A172 (cell line): Measurements from ENCODE around the gene YARS1. TPM values are rescaled to one million over a fixed set of nuclear protein-coding genes. Genes with fewer than 3 reads are reported as not detected.

Experiments
- DNase-seq: peaks from one replicate; pipeline ENCODE4 v3.0.0-alpha.2; 2015; ENCODE audit warnings: low spot score
- total RNA-seq: library from RNA; depleted of rRNA; stranded (reverse); fragments of >200 nt; shearing (Covaris generic); gene quantifications from 2 replicates; pipeline ENCODE4 v1.2.3, GENCODE V29; 2014; rRNA removed

Gene YARS1
- total RNA-seq, 1 experiment from 2014 or later = 79.1 TPM

DNA sequence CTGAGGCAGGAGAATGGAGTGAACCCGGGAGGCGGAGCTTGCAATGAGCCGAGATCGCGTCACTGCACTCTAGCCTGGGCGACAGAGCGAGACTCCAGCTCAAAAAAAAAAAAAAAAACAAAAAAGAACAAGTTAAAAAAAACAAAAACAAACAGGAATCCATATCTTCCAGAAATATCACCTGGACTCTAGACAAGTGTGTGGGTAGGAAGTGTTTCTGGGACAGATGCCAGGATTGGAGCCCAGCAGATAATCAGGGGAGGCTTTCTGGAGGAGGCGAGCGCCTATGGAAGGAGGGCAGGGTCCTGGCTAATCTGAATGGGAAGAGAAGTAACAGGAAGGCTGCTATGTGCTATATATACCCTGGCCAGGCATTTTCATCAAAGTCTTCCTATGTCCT is 71.0 kb downstream of the YARS1 start:
- no peak for DNase-seq

DNA sequence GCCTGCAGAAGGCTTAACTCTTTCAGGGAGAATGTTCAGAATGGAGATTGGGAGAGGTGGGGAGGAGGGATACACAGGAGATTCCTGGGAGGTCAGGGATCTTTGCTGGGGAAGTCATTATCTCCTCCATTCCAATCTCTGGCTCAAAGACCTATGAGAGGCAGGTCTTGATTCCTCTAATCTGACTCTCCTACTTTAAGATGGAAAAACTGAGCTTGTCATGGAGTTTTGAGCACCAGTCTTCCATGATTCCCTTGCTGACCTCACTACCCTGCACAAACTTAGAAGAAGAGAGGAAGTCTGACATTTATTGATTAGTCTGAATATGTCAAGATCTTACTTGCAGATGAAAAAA is 73.1 kb downstream of the YARS1 start:
- no peak for DNase-seq

GRCh38 chr1:32743380-32744070 is 73.6 kb downstream of the YARS1 start:
- no peak for DNase-seq

DNA sequence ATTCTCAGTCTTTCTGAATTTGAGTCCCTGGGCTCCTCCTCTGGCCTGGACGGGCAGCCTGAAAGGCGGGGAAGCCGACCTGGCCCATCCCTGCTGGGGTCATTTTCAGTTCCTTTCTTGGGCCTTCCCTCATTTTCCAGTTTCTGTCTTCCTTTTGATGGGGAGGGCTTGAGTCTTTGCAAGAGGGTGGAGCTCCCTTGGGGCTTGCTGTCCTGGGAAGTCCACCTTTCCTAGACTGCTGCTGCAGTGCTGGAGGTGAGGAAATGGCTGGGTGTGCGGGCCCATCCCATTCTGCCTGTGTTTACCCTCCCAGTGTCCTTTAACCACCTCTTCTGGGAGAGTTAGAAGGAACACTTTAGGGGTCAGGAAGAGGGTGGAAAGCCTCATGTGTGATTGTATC is 74.2 kb downstream of the YARS1 start:
- DNase-seq = no peak

- DNase-seq = no peak
Measured at GRCh38 chr1:32742199-32742947, 74.8 kb downstream of the YARS1 start.

- DNase-seq = no peak
Measured at GRCh38 chr1:32741413-32742198, 75.6 kb downstream of the YARS1 start.

DNA sequence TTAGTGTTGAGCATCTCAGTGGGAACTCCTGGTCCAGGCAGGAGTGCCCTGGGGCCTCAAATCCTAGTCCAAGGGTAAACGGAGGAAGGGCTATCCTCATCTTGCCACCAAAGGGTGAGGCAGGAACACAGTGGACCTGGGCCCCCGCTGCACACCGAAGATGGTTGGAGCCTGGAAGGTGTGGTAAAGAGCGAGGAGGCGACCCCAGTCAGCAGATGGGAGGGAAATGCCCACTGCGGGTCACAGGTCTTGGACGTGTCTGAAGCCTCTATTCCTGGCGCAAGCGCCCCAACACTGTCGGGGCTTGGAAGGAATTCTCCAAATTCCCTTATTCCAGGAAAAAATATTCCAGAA is 76.1 kb downstream of the YARS1 start:
- DNase-seq = no peak

GRCh38 chr1:32736812-32737791 is 80.1 kb downstream of the YARS1 start:
- no peak for DNase-seq

DNA sequence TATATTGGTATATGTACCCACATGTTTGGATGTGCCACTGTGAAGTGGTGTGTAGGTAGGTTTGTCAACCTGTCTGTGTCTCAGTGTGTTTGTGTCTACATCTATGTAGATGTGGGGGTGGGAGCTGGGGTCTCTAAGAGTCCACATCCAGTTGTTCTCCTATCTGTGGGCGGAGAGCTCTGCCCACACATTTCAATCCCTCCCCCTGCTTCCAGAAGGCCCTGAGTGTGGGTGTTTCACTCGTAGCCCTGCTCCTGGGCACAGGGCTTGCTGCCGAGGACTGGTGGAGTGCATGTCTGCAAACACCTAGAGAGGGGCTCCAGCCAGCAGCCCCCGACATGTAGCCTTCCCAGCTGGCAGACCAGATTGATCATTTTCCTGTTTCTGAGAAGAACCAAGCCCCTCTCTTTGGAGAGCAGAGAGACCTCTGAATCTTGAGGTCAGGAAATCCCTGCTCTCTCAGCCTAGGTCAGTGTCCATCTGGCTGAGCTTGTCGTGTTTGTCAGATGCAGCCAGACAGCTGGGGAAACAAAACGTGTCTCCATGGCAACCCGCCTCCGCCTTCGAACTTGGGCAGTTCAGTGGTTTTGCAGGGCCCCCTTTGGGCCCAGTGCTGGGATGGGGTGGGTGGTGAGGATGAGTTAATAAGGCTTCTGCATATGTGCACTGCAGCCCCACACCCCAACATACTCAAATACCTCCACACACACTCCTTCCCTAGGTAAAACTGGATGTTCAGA is 83.4 kb downstream of the YARS1 start:
- DNase-seq = no peak

GRCh38 chr1:32729254-32730046 is 87.7 kb downstream of the YARS1 start:
- no peak for DNase-seq

GRCh38 chr1:32728413-32729077 is 88.6 kb downstream of the YARS1 start:
- no peak for DNase-seq

- no peak for DNase-seq
Measured at GRCh38 chr1:32727876-32728275, 89.3 kb downstream of the YARS1 start.

DNA sequence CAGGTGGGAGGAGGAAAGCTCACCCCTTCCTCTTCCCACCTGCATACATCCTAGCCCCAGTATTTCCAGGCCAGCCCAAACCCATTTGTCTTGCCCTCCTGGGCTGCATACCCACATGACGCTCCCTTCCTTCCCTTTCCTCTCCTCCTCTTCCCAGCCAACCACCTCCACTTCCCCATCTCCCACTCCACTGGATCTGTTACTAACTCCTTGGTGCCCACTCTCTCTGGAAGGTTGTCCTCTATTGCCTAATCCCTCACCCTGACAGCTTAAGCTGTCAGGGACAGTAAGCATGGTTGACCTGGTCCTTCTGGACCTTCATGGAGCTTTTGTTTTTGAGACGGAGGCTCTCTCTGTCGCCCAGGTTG is 91.6 kb downstream of the YARS1 start:
- DNase-seq = no peak

Other genes starting within 250 kb of the YARS1 start
- 54.6 and 55.2 TPM in 2 replicates for gene ZBTB8OS, start 166.8 kb downstream of the YARS1 start, total RNA-seq
- gene RBBP4, start 166.2 kb downstream of the YARS1 start, total RNA-seq = 102 and 123 TPM in 2 replicates
- gene SYNC, start 114.6 kb downstream of the YARS1 start, total RNA-seq = 39.9 and 51.3 TPM in 2 replicates
- gene S100PBP, start 295 bp upstream of the YARS1 start, total RNA-seq = 20.0 and 20.4 TPM in 2 replicates
- 0.41 TPM in 1 of 2 replicates, not detected in the other for gene FNDC5, start 53.6 kb upstream of the YARS1 start, total RNA-seq
- gene HPCA, start 69.1 kb upstream of the YARS1 start, total RNA-seq = not detected in 2 replicates
- 47.5 and 76.9 TPM in 2 replicates for gene TMEM54, start 84.0 kb upstream of the YARS1 start, total RNA-seq
- gene RNF19B, start 147.5 kb upstream of the YARS1 start, total RNA-seq = 7.4 and 7.9 TPM in 2 replicates
- 160 and 171 TPM in 2 replicates for gene AK2, start 219.5 kb upstream of the YARS1 start, total RNA-seq